HEK293 (cell line): ENCODE results near the gene SERPINA1.

Experiments used
- PBX3 ChIP-seq: sonication (generic); formaldehyde crosslinking; IDR thresholded peaks from 2 replicates; pipeline ENCODE4 v1.8.1; 2022; ENCODE audit warnings: mild to moderate bottlenecking, moderate library complexity, missing genetic modification reagents
- SP2 ChIP-seq: fragments of 450-650 bp; formaldehyde crosslinking; IDR thresholded peaks from 2 replicates; pipeline ENCODE4 v1.5.1; 2016; ENCODE audit warnings: missing biosample characterization, missing genetic modification characterization
- TCF7L2 ChIP-seq: IDR thresholded peaks from 2 replicates; pipeline ENCODE4 v1.6.1; 2011; ENCODE audit warnings: low read depth, mild to moderate bottlenecking, inconsistent platforms, low read length, moderate library complexity, borderline replicate concordance
- YY1 ChIP-seq: fragments of 450-650 bp; formaldehyde crosslinking; IDR thresholded peaks from 2 replicates; pipeline ENCODE4 v1.5.1; 2018; ENCODE audit warnings: missing biosample characterization, missing genetic modification characterization
- ZBTB8A ChIP-seq: fragments of 450-650 bp; formaldehyde crosslinking; IDR thresholded peaks from 2 replicates; pipeline ENCODE4 v1.5.1; 2016; ENCODE audit warnings: missing biosample characterization, missing genetic modification characterization
- ZNF274 ChIP-seq, 2 experiments: fragments of 200-500 bp in 1 of 2; fragments of 450-650 bp in 1 of 2; sonication (Bioruptor generic) in 1 of 2; formaldehyde crosslinking in 1 of 2; IDR thresholded peaks; 2 replicates each; pipeline versions ENCODE4 v1.5.1 to v1.6.1; 2014 to 2016; ENCODE audit warnings: borderline replicate concordance in 1 of 2, inconsistent platforms in 1 of 2, low read length in 1 of 2, missing biosample characterization in 1 of 2, missing genetic modification characterization in 1 of 2
- TF ChIP-seq, protein P1 (sequence below): fragments of 450-650 bp; formaldehyde crosslinking; IDR thresholded peaks from 2 replicates; pipeline ENCODE4 v1.5.1; 2016; ENCODE audit warnings: missing biosample characterization, missing genetic modification characterization, borderline replicate concordance
- TF ChIP-seq, protein P2 (sequence below): fragments of 450-650 bp; formaldehyde crosslinking; IDR thresholded peaks from 2 replicates; pipeline ENCODE4 v1.5.1; 2016; ENCODE audit warnings: missing biosample characterization, missing genetic modification characterization

DNA sequence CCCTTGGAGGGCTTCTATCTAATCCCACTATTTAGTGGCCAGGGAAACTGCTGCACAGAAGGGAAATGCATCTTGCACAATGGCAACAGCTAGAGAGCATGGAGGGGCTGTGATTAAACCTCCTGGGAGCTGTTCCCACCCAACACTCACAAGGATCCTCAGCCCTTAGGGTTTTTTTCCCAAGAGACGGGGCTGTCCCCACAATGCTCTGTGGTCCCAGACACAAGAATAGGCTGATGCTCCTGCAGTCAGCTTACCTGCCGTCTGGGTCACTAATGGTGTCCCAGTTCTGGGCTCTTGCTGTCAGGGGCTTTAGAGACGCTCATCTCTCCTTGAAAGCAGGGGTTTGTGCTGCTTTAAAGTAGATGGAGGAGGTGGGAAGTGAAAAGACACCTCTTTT lies 4.6 kb downstream of the SERPINA1 start:
- TF ChIP-seq YY1 (tag by site-specific recombination) = no peak
- TF ChIP-seq ZBTB8A (tag by site-specific recombination) = no peak
- TF ChIP-seq, protein P1, sequence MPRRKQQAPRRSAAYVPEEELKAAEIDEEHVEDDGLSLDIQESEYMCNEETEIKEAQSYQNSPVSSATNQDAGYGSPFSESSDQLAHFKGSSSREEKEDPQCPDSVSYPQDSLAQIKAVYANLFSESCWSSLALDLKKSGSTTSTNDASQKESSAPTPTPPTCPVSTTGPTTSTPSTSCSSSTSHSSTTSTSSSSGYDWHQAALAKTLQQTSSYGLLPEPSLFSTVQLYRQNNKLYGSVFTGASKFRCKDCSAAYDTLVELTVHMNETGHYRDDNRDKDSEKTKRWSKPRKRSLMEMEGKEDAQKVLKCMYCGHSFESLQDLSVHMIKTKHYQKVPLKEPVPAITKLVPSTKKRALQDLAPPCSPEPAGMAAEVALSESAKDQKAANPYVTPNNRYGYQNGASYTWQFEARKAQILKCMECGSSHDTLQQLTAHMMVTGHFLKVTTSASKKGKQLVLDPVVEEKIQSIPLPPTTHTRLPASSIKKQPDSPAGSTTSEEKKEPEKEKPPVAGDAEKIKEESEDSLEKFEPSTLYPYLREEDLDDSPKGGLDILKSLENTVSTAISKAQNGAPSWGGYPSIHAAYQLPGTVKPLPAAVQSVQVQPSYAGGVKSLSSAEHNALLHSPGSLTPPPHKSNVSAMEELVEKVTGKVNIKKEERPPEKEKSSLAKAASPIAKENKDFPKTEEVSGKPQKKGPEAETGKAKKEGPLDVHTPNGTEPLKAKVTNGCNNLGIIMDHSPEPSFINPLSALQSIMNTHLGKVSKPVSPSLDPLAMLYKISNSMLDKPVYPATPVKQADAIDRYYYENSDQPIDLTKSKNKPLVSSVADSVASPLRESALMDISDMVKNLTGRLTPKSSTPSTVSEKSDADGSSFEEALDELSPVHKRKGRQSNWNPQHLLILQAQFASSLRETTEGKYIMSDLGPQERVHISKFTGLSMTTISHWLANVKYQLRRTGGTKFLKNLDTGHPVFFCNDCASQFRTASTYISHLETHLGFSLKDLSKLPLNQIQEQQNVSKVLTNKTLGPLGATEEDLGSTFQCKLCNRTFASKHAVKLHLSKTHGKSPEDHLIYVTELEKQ = no peak
- TF ChIP-seq, protein P2, sequence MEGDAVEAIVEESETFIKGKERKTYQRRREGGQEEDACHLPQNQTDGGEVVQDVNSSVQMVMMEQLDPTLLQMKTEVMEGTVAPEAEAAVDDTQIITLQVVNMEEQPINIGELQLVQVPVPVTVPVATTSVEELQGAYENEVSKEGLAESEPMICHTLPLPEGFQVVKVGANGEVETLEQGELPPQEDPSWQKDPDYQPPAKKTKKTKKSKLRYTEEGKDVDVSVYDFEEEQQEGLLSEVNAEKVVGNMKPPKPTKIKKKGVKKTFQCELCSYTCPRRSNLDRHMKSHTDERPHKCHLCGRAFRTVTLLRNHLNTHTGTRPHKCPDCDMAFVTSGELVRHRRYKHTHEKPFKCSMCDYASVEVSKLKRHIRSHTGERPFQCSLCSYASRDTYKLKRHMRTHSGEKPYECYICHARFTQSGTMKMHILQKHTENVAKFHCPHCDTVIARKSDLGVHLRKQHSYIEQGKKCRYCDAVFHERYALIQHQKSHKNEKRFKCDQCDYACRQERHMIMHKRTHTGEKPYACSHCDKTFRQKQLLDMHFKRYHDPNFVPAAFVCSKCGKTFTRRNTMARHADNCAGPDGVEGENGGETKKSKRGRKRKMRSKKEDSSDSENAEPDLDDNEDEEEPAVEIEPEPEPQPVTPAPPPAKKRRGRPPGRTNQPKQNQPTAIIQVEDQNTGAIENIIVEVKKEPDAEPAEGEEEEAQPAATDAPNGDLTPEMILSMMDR = no peak
- no peak for TF ChIP-seq ZNF274 (IDR thresholded peaks at IDR 0.05; ENCODE audit: low read length)
- no peak for TF ChIP-seq ZNF274 (tag by site-specific recombination; IDR thresholded peaks at IDR 0.05; ENCODE audit: borderline replicate concordance)
- TF ChIP-seq TCF7L2 = no peak
- TF ChIP-seq SP2 = no peak
- TF ChIP-seq PBX3 (CRISPR knock-in tag) = no peak
